H1 (cell line): ENCODE results near the gene KCNC2. TPM values are rescaled to one million over a fixed set of nuclear protein-coding genes. Genes with fewer than 3 reads are reported as not detected.

Experiments used
- CBX8 ChIP-seq: fragments of 300-800, 300-1000 bp; sonication (generic); IDR thresholded peaks from 2 replicates; pipeline ENCODE4 v1.7.1; 2016; ENCODE audit warnings: low read depth, low read length, borderline replicate concordance
- CHD1 ChIP-seq: IDR thresholded peaks from 2 replicates; pipeline ENCODE4 v1.6.1; 2012; ENCODE audit warnings: low read depth, low read length, improper control_type of control experiment
- EP300 ChIP-seq, 2 experiments: IDR thresholded peaks; 1 replicate in 1 of 2; 2 replicates in 1 of 2; pipeline ENCODE4 v1.6.1; 2011 to 2012; ENCODE audit warnings: low read depth in 2 of 2, low read length in 2 of 2, mild to moderate bottlenecking in 2 of 2, borderline replicate concordance in 1 of 2, inconsistent platforms in 1 of 2, moderate library complexity in 1 of 2
- MAFK ChIP-seq: IDR thresholded peaks from 2 replicates; pipeline ENCODE4 v1.6.1; 2012; ENCODE audit warnings: low read depth, mild to moderate bottlenecking, improper control_type of control experiment, low read length
- NANOG ChIP-seq: IDR thresholded peaks from 2 replicates; pipeline ENCODE4 v1.6.1; 2011; ENCODE audit warnings: low read length, low read depth, mild to moderate bottlenecking, inconsistent platforms; ENCODE audit not compliant: insufficient read depth, poor library complexity, severe bottlenecking
- PHF8 ChIP-seq: fragments of 200-600 bp; sonication (generic); conservative IDR thresholded peaks from 2 replicates; pipeline ENCODE4 v1.7.1; 2012; ENCODE audit warnings: low read depth, mild to moderate bottlenecking, inconsistent platforms, low read length, moderate library complexity
- POU5F1 ChIP-seq: IDR thresholded peaks from 2 replicates; pipeline ENCODE4 v1.6.1; 2011; ENCODE audit warnings: low read depth, mild to moderate bottlenecking, low read length, moderate library complexity
- RBBP5 ChIP-seq: IDR thresholded peaks from 2 replicates; pipeline ENCODE4 v1.7.1; 2012; ENCODE audit warnings: low read depth, mild to moderate bottlenecking, inconsistent platforms, low read length, moderate library complexity, borderline replicate concordance
- SRF ChIP-seq: IDR thresholded peaks from 2 replicates; pipeline ENCODE4 v1.6.1; 2011; ENCODE audit warnings: mild to moderate bottlenecking, low read depth, low read length, moderate library complexity
- SUZ12 ChIP-seq: fragments of 200-600 bp; sonication (generic); IDR thresholded peaks from 2 replicates; pipeline ENCODE4 v1.6.1; 2012; ENCODE audit warnings: mild to moderate bottlenecking, inconsistent platforms, low read length, moderate library complexity, mixed read lengths
- TEAD4 ChIP-seq: IDR thresholded peaks from 2 replicates; pipeline ENCODE4 v1.6.1; 2012; ENCODE audit warnings: low read depth, low read length, inconsistent platforms, mixed read lengths
- polyA plus RNA-seq, 7 experiments: library from polyadenylated mRNA; depleted of rRNA in 3 of 7; stranded (reverse) in 5 of 7; unstranded in 2 of 7; fragments of >200 nt in 5 of 7; fragments of 200-250 nt in 2 of 7; gene quantifications; 1 replicate in 5 of 7; 2 replicates in 1 of 7; 4 replicates in 1 of 7; pipeline versions ENCODE4 v1.2.1 to v1.2.3, GENCODE V29; 2011 to 2013; ENCODE audit warnings: missing spikeins in 2 of 7, mixed read lengths in 2 of 7
- total RNA-seq: library from RNA; stranded (reverse); fragmentation: NEBNext Ultra II Directional; extraction: Animal tissue kit (Norgen Biotek cat#: 25700); gene quantifications from 2 replicates; pipeline ENCODE4 v1.2.1, GENCODE V29; 2021
- TF ChIP-seq, protein P1 (sequence below): fragments of 300-600 bp; sonication (generic); IDR thresholded peaks from 2 replicates; pipeline ENCODE4 v1.7.1; 2012; ENCODE audit warnings: low read length, moderate library complexity, mild to moderate bottlenecking, inconsistent platforms; ENCODE audit not compliant: insufficient replicate concordance

Gene KCNC2
- total and polyA plus RNA-seq, 2 of the 8 experiments (the other 6 are each of a cell fraction or from before 2014, with no cell fraction given) = 0.03 TPM; not detected in 1

DNA sequence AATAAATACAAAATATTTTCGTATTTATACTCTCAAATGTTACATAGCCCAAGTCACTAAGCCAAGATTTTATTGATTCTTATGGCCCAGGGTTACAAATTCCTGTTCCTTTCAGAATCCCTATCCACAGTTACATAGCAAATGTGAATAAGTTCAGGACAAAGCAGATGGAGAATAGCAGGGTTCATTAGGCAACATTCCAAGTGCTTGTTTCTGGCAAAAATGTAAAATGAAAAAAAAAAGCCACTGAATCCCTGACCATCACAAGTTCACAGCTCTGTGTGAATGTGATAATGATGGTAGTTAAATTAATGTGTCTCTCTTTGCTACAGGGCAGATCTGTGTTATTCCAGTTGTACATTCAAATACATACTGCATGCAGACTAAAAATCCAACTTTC is 74.6 kb downstream of the KCNC2 start (continued):
- TF ChIP-seq, protein P1, sequence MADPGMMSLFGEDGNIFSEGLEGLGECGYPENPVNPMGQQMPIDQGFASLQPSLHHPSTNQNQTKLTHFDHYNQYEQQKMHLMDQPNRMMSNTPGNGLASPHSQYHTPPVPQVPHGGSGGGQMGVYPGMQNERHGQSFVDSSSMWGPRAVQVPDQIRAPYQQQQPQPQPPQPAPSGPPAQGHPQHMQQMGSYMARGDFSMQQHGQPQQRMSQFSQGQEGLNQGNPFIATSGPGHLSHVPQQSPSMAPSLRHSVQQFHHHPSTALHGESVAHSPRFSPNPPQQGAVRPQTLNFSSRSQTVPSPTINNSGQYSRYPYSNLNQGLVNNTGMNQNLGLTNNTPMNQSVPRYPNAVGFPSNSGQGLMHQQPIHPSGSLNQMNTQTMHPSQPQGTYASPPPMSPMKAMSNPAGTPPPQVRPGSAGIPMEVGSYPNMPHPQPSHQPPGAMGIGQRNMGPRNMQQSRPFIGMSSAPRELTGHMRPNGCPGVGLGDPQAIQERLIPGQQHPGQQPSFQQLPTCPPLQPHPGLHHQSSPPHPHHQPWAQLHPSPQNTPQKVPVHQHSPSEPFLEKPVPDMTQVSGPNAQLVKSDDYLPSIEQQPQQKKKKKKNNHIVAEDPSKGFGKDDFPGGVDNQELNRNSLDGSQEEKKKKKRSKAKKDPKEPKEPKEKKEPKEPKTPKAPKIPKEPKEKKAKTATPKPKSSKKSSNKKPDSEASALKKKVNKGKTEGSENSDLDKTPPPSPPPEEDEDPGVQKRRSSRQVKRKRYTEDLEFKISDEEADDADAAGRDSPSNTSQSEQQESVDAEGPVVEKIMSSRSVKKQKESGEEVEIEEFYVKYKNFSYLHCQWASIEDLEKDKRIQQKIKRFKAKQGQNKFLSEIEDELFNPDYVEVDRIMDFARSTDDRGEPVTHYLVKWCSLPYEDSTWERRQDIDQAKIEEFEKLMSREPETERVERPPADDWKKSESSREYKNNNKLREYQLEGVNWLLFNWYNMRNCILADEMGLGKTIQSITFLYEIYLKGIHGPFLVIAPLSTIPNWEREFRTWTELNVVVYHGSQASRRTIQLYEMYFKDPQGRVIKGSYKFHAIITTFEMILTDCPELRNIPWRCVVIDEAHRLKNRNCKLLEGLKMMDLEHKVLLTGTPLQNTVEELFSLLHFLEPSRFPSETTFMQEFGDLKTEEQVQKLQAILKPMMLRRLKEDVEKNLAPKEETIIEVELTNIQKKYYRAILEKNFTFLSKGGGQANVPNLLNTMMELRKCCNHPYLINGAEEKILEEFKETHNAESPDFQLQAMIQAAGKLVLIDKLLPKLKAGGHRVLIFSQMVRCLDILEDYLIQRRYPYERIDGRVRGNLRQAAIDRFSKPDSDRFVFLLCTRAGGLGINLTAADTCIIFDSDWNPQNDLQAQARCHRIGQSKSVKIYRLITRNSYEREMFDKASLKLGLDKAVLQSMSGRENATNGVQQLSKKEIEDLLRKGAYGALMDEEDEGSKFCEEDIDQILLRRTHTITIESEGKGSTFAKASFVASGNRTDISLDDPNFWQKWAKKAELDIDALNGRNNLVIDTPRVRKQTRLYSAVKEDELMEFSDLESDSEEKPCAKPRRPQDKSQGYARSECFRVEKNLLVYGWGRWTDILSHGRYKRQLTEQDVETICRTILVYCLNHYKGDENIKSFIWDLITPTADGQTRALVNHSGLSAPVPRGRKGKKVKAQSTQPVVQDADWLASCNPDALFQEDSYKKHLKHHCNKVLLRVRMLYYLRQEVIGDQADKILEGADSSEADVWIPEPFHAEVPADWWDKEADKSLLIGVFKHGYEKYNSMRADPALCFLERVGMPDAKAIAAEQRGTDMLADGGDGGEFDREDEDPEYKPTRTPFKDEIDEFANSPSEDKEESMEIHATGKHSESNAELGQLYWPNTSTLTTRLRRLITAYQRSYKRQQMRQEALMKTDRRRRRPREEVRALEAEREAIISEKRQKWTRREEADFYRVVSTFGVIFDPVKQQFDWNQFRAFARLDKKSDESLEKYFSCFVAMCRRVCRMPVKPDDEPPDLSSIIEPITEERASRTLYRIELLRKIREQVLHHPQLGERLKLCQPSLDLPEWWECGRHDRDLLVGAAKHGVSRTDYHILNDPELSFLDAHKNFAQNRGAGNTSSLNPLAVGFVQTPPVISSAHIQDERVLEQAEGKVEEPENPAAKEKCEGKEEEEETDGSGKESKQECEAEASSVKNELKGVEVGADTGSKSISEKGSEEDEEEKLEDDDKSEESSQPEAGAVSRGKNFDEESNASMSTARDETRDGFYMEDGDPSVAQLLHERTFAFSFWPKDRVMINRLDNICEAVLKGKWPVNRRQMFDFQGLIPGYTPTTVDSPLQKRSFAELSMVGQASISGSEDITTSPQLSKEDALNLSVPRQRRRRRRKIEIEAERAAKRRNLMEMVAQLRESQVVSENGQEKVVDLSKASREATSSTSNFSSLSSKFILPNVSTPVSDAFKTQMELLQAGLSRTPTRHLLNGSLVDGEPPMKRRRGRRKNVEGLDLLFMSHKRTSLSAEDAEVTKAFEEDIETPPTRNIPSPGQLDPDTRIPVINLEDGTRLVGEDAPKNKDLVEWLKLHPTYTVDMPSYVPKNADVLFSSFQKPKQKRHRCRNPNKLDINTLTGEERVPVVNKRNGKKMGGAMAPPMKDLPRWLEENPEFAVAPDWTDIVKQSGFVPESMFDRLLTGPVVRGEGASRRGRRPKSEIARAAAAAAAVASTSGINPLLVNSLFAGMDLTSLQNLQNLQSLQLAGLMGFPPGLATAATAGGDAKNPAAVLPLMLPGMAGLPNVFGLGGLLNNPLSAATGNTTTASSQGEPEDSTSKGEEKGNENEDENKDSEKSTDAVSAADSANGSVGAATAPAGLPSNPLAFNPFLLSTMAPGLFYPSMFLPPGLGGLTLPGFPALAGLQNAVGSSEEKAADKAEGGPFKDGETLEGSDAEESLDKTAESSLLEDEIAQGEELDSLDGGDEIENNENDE = no peak
- TF ChIP-seq TEAD4 = no peak
- TF ChIP-seq PHF8 = no peak
- no peak for TF ChIP-seq NANOG
- no peak for TF ChIP-seq CHD1
- no peak for TF ChIP-seq CBX8
- no peak for TF ChIP-seq MAFK
- no peak for TF ChIP-seq EP300 (IDR thresholded peaks at IDR 0.05; ENCODE audit: borderline replicate concordance in 1 of 2, low read depth in 2 of 2, low read length in 2 of 2)
- TF ChIP-seq POU5F1 = no peak
- TF ChIP-seq SUZ12 = no peak
- TF ChIP-seq RBBP5 = no peak
- TF ChIP-seq SRF = no peak
